ENCODE measurements around the gene SPTBN5.

Gene SPTBN5

DNA sequence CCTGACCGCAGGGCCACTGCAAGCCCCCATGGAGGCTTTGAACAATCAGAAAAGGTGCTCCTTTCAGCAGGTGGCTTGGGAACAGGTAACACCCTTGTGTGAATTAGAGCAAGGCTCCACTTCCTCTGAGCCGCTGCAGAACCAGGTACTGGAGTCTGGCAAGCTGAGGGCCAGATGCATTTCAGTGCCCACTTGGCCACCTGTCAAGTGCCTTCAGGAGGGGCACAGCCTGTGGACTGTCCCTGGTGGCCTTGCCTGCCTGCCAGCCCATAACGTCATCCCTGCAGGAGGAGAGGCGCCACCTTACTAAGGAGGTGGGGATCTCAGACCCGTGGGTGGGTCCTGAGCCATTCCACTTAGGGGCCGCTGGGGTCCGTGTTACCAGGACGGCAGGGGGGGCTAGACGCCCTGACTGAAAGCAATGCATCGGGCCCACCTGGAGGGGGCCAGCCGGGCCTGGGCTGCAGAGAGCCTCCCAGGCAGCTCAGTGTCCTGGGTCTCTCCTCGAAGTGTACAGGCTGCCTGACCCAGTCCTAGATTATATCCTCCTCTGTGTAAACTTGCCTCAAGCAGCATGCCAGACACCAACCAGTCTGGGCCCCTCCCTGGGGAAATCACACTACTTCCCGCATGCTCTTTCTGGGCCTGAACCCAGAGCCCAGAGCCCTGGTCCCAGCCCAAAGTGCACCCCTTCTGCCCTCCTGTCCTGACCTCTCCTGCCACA lies 16.1 kb downstream of the SPTBN5 start:
- no peak overlapping the region for H3K4me3 ChIP-seq (replicated peaks; ENCODE audit: low read depth, low read length)
- no peak for DNase-seq (ENCODE audit: low read depth)
- no peak for TF ChIP-seq CTCF (IDR thresholded peaks at IDR 0.05; ENCODE audit: low read length, missing control alignments)

GRCh38 chr15:41876689-41877088 lies 17.2 kb downstream of the SPTBN5 start:
- H3K4me3 ChIP-seq (replicated peaks; ENCODE audit: low read depth, low read length), result no peak overlapping the region
- no peak for DNase-seq (ENCODE audit: low read depth)
- no peak for TF ChIP-seq CTCF (IDR thresholded peaks at IDR 0.05; ENCODE audit: low read length, missing control alignments)

GRCh38 chr15:41876007-41876406 lies 17.8 kb downstream of the SPTBN5 start:
- no peak for TF ChIP-seq CTCF (IDR thresholded peaks at IDR 0.05; ENCODE audit: low read length, missing control alignments)
- no peak overlapping the region for H3K4me3 ChIP-seq (replicated peaks; ENCODE audit: low read depth, low read length)
- DNase-seq (ENCODE audit: low read depth), result no peak

- no peak overlapping the region for H3K4me3 ChIP-seq (replicated peaks; ENCODE audit: low read depth, low read length)
- no peak for TF ChIP-seq CTCF (IDR thresholded peaks at IDR 0.05; ENCODE audit: low read length, missing control alignments)
- DNase-seq (ENCODE audit: low read depth), result no peak
Measured at GRCh38 chr15:41874736-41875135, 19.1 kb downstream of the SPTBN5 start.

GRCh38 chr15:41873711-41874110 lies 20.1 kb downstream of the SPTBN5 start:
- no peak for TF ChIP-seq CTCF (IDR thresholded peaks at IDR 0.05; ENCODE audit: low read length, missing control alignments)
- H3K4me3 ChIP-seq (replicated peaks; ENCODE audit: low read depth, low read length), result no peak overlapping the region
- DNase-seq (ENCODE audit: low read depth), result no peak

- DNase-seq (ENCODE audit: low read depth), result no peak
- TF ChIP-seq CTCF (IDR thresholded peaks at IDR 0.05; ENCODE audit: low read length, missing control alignments), result no peak
- H3K4me3 ChIP-seq (replicated peaks; ENCODE audit: low read depth, low read length), result no peak overlapping the region
Measured at GRCh38 chr15:41872166-41872747, 21.6 kb downstream of the SPTBN5 start.

All from fibroblast of pulmonary artery (primary cell).